Mesothelial cell of epicardium (in vitro differentiated cells): ENCODE results near the gene RHOBTB1. TPM values are rescaled to one million over a fixed set of nuclear protein-coding genes. Genes with fewer than 3 reads are reported as not detected.

Experiments
- DNase-seq, 2 experiments: peaks; one replicate each; pipeline ENCODE4 v3.0.0; 2021; ENCODE audit warnings: low spot score in 2 of 2; ENCODE audit not compliant: unreplicated experiment in 2 of 2
- H3K27ac Mint-ChIP-seq: 2 replicates; pipeline ENCODE4 v1.8.0; 2021; ENCODE audit warnings: mixed read lengths
- H3K27me3 Mint-ChIP-seq: 2 replicates; pipeline ENCODE4 v1.8.0; 2021; ENCODE audit warnings: low read depth, mixed read lengths
- H3K36me3 Mint-ChIP-seq: 2 replicates; pipeline ENCODE4 v1.8.0; 2021; ENCODE audit warnings: mixed read lengths
- H3K4me1 Mint-ChIP-seq: 2 replicates; pipeline ENCODE4 v1.8.0; 2021; ENCODE audit warnings: mixed read lengths
- H3K4me3 Mint-ChIP-seq: 2 replicates; pipeline ENCODE4 v1.8.0; 2021; ENCODE audit warnings: mild to moderate bottlenecking, moderate library complexity, mixed read lengths
- H3K9me3 Mint-ChIP-seq: 2 replicates; pipeline ENCODE4 v1.8.0; 2021; ENCODE audit warnings: mixed read lengths
- CTCF ChIP-seq: fragments of 200-600 bp; sonication (generic); IDR thresholded peaks from one replicate; pipeline ENCODE4 v1.5.0; 2021; ENCODE audit warnings: antibody characterized with exemption; ENCODE audit not compliant: unreplicated experiment
- total RNA-seq: library from RNA; stranded (reverse); gene quantifications from 3 replicates; pipeline ENCODE4 v1.2.1, GENCODE V29; 2021

RHOBTB1 gene
- total RNA-seq, 1 donor from 2014 or later = 52.5 TPM

- no peak overlapping the region for H3K27ac Mint-ChIP-seq
- peaks cover 10% of the 10 kb centered on the region for H3K36me3 Mint-ChIP-seq
- H3K4me3 Mint-ChIP-seq = no peak overlapping the region
- no peaks in the 10 kb centered on the region for H3K27me3 Mint-ChIP-seq
- no peak for TF ChIP-seq CTCF
- DNase-seq = no peak
- peaks cover 20% of the 10 kb centered on the region for H3K4me1 Mint-ChIP-seq
- H3K9me3 Mint-ChIP-seq = peaks cover 10% of the 10 kb centered on the region
These were observed 80.2 kb downstream of the RHOBTB1 start for GRCh38 chr10:60863796-60864195.

- Mint-ChIP-seq H3K4me1 (peaks cover 15% of the 10 kb centered on the region), H3K9me3 (peaks cover 5% of the 10 kb centered on the region), H3K36me3 (peaks cover 6% of the 10 kb centered on the region)
These were observed 81.5 kb downstream of the RHOBTB1 start for GRCh38 chr10:60862517-60862916.

GRCh38 chr10:60856405-60856804, 87.6 kb downstream of the RHOBTB1 start:
- no peak for DNase-seq
- Mint-ChIP-seq H3K4me3 (no peak overlapping the region), H3K27ac (no peak overlapping the region), H3K27me3 (no peaks in the 10 kb centered on the region), H3K9me3 (peaks cover 13% of the 10 kb centered on the region), H3K4me1 (peaks cover 7% of the 10 kb centered on the region), H3K36me3 (no peaks in the 10 kb centered on the region)
- no peak for TF ChIP-seq CTCF

More at GRCh38 chr10:60862517-60862916, 81.5 kb downstream of the RHOBTB1 start:
- Mint-ChIP-seq H3K4me3 (no peak overlapping the region), H3K27ac (no peak overlapping the region), H3K27me3 (no peaks in the 10 kb centered on the region)
- no peak for DNase-seq
- TF ChIP-seq CTCF = no peak

- no peak for DNase-seq
- peaks cover 12% of the 10 kb centered on the region for H3K4me1 Mint-ChIP-seq
- H3K36me3 Mint-ChIP-seq = no peaks in the 10 kb centered on the region
- TF ChIP-seq CTCF = no peak
- H3K4me3 Mint-ChIP-seq = no peak overlapping the region
- peaks cover 11% of the 10 kb centered on the region for H3K9me3 Mint-ChIP-seq
- H3K27me3 Mint-ChIP-seq = no peaks in the 10 kb centered on the region
- H3K27ac Mint-ChIP-seq = no peak overlapping the region
These were observed 90.3 kb downstream of the RHOBTB1 start for GRCh38 chr10:60853637-60854036.

- no peak overlapping the region for H3K27ac Mint-ChIP-seq
- no peak overlapping the region for H3K4me3 Mint-ChIP-seq
- TF ChIP-seq CTCF = no peak
- no peaks in the 10 kb centered on the region for H3K27me3 Mint-ChIP-seq
- peaks cover 17% of the 10 kb centered on the region for H3K4me1 Mint-ChIP-seq
- H3K36me3 Mint-ChIP-seq = no peaks in the 10 kb centered on the region
- DNase-seq = no peak
- H3K9me3 Mint-ChIP-seq = peaks cover 11% of the 10 kb centered on the region
These were observed 90.9 kb downstream of the RHOBTB1 start for GRCh38 chr10:60853107-60853506.

GRCh38 chr10:60849740-60850139, 94.2 kb downstream of the RHOBTB1 start:
- Mint-ChIP-seq H3K36me3 (no peaks in the 10 kb centered on the region), H3K4me3 (no peak overlapping the region), H3K27ac (peak overlapping the region; percentile 54), H3K4me1 (peaks cover 20% of the 10 kb centered on the region), H3K27me3 (no peaks in the 10 kb centered on the region), H3K9me3 (peaks cover 15% of the 10 kb centered on the region)
- no peak for TF ChIP-seq CTCF
- DNase-seq = no peak
